Large intestine (tissue), 3 donors: ENCODE measurements around the gene CACNA1B. TPM values are rescaled to one million over a fixed set of nuclear protein-coding genes. Genes with fewer than 3 reads are reported as not detected.
A peak's percentile ranks its signal among the peaks of the same experiment; 100 is the strongest.
"Not testable (repeated sequence)": the region's sequence is repeated elsewhere in the genome, so short reads cannot be mapped to it uniquely, and the experiment has no call there.

Source experiments
- DNase-seq, 2 donors: peaks; one replicate each; pipeline versions ENCODE4 v3.0.0 to v3.0.0-alpha.2; 2013
- H3K27ac ChIP-seq: one replicate; pipeline ENCODE4 v1.5.1; 2013; ENCODE audit warnings: low read length
- H3K27me3 ChIP-seq: 2 replicates; pipeline ENCODE4 v1.6.1; 2013; ENCODE audit warnings: low read length; ENCODE audit not compliant: control insufficient read depth, insufficient read depth
- H3K36me3 ChIP-seq: 2 replicates; pipeline ENCODE4 v1.6.1; 2013; ENCODE audit warnings: low read length; ENCODE audit not compliant: control insufficient read depth, insufficient read depth
- H3K4me1 ChIP-seq: one replicate; pipeline ENCODE4 v1.6.1; 2013; ENCODE audit warnings: low read length; ENCODE audit not compliant: control insufficient read depth, insufficient read depth
- H3K4me3 ChIP-seq: one replicate; pipeline ENCODE4 v1.5.1; 2013; ENCODE audit warnings: low read length
- H3K9me3 ChIP-seq: one replicate; pipeline ENCODE4 v1.6.1; 2013; ENCODE audit warnings: mild to moderate bottlenecking, low read depth, low read length, moderate library complexity; ENCODE audit not compliant: control insufficient read depth
- WGBS: methylation state at CpG from one replicate; pipeline ENCODE4 v1.1.5; 2013; ENCODE audit warnings: low lambda C conversion rate; ENCODE audit not compliant: insufficient coverage; 5-methylcytosine and 5-hydroxymethylcytosine counted together
- polyA plus RNA-seq: library from polyadenylated mRNA; unstranded; fragments of 120-200 nt; gene quantifications from one replicate; pipeline ENCODE4 v1.2.1, GENCODE V29; 2013

CACNA1B gene
- polyA plus RNA-seq, 1 donor, result 1.8 TPM

GRCh38 chr9:138128027-138128426 is 250.4 kb downstream of the CACNA1B start:
- not testable (repeated sequence) for H3K27ac ChIP-seq, H3K36me3 ChIP-seq, H3K27me3 ChIP-seq, H3K4me1 ChIP-seq, H3K9me3 ChIP-seq, H3K4me3 ChIP-seq, DNase-seq
- no CpG with 5 or more reads among the region's 12 CpGs for WGBS

- DNase-seq, H3K4me1 ChIP-seq, H3K27ac ChIP-seq, H3K4me3 ChIP-seq, H3K36me3 ChIP-seq, H3K9me3 ChIP-seq, H3K27me3 ChIP-seq: not testable (repeated sequence)
- WGBS, result no CpG with 5 or more reads among the region's 4 CpGs
Observed at GRCh38 chr9:138129318-138129717, 251.7 kb downstream of the CACNA1B start.

GRCh38 chr9:138132946-138133705 is 255.5 kb downstream of the CACNA1B start:
- not testable (repeated sequence) for H3K27ac ChIP-seq, DNase-seq, H3K4me3 ChIP-seq, H3K9me3 ChIP-seq, H3K4me1 ChIP-seq, H3K36me3 ChIP-seq, H3K27me3 ChIP-seq
- no CpG with 5 or more reads among the region's 15 CpGs for WGBS

GRCh38 chr9:138134581-138134980 is 257.0 kb downstream of the CACNA1B start:
- WGBS, result no CpG with 5 or more reads among the region's 4 CpGs
- H3K27ac ChIP-seq, H3K4me1 ChIP-seq, DNase-seq, H3K36me3 ChIP-seq, H3K4me3 ChIP-seq, H3K9me3 ChIP-seq, H3K27me3 ChIP-seq: not testable (repeated sequence)

GRCh38 chr9:138139096-138139495 is 261.5 kb downstream of the CACNA1B start:
- not testable (repeated sequence) for DNase-seq, H3K27ac ChIP-seq, H3K36me3 ChIP-seq, H3K9me3 ChIP-seq, H3K4me3 ChIP-seq, H3K27me3 ChIP-seq, H3K4me1 ChIP-seq
- WGBS, result no CpG with 5 or more reads among the region's 14 CpGs

- not testable (repeated sequence) for H3K27ac ChIP-seq, H3K4me3 ChIP-seq, H3K27me3 ChIP-seq, H3K4me1 ChIP-seq, H3K9me3 ChIP-seq, H3K36me3 ChIP-seq, DNase-seq
- WGBS, result no CpG with 5 or more reads among the region's 15 CpGs
Observed at GRCh38 chr9:138140980-138141379, 263.4 kb downstream of the CACNA1B start.

- not testable (repeated sequence) for DNase-seq, H3K9me3 ChIP-seq, H3K27ac ChIP-seq, H3K27me3 ChIP-seq, H3K4me3 ChIP-seq, H3K36me3 ChIP-seq, H3K4me1 ChIP-seq
- no CpG with 5 or more reads among the region's 11 CpGs for WGBS
Observed at GRCh38 chr9:138142528-138143244, 265.1 kb downstream of the CACNA1B start.

GRCh38 chr9:138143491-138143890 is 265.9 kb downstream of the CACNA1B start:
- not testable (repeated sequence) for DNase-seq, H3K4me3 ChIP-seq, H3K27me3 ChIP-seq, H3K27ac ChIP-seq, H3K4me1 ChIP-seq, H3K36me3 ChIP-seq, H3K9me3 ChIP-seq
- WGBS, result no CpG with 5 or more reads among the region's 7 CpGs

GRCh38 chr9:138147556-138147955 is 270.0 kb downstream of the CACNA1B start:
- not testable (repeated sequence) for H3K27ac ChIP-seq, H3K4me3 ChIP-seq, H3K4me1 ChIP-seq, H3K27me3 ChIP-seq, H3K9me3 ChIP-seq, H3K36me3 ChIP-seq
- DNase-seq, result peak; percentile 3 to 8
- WGBS, result no CpG with 5 or more reads among the region's 34 CpGs

GRCh38 chr9:138149672-138150656 is 272.4 kb downstream of the CACNA1B start:
- not testable (repeated sequence) for H3K27me3 ChIP-seq, H3K27ac ChIP-seq, H3K36me3 ChIP-seq, H3K9me3 ChIP-seq, H3K4me1 ChIP-seq
- WGBS, result no CpG with 5 or more reads among the region's 81 CpGs
- DNase-seq, result peak; percentile 5 to 7
- H3K4me3 ChIP-seq, result peak overlapping the region; percentile 36
